ENCODE data around the gene SPATA25.

GRCh38 chr20:45857114-45857881 lies 30.1 kb downstream of the SPATA25 start, which contains the start of the genes ACOT8 and ZSWIM3:
- TF ChIP-seq EZH2phosphoT487 (IDR thresholded peaks at IDR 0.05; ENCODE audit: borderline replicate concordance, low read length) (no peak), CTCF (conservative IDR thresholded peaks at IDR 0.05; ENCODE audit: low read depth, low read length) (no peak)
